ENCODE results near the gene SEPTIN3.
"Not testable (repeated sequence)": the region's sequence is repeated elsewhere in the genome, so short reads cannot be mapped to it uniquely, and the experiment has no call there.

The SEPTIN3 gene

DNA sequence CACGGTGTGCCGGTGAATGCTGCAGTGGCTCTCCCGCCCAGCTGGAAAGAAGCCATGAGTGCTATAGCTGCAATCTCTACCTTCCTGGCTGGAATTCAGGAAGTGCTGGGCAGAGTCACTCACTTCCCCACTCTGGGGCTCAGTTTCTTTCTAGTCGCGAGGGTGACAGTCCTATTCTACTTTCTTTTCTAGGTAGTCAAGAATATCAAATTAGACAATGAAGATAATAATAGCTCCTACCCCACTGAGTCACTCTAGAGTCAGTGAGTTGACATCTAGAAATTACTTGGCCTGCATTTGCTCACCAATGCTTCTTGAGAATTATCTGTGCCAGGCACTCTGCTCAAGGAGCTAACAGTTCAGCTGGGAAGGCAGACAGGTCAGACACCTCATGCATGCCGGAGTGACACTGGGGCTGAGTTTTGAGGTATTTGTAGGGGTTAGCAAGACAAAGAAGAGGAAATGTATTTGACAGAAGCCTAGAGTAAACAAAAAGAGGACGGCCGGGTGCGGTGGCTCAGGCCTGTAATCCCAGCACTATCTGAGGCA lies 25.5 kb upstream of the SEPTIN3 start:
- DNase-seq (ENCODE audit: low read depth, low spot score) = no peak

- DNase-seq (ENCODE audit: low read depth, low spot score) = peak; percentile 82
Measured at GRCh38 chr22:41946629-41947423, 22.4 kb upstream of the SEPTIN3 start, which contains the start of gene CENPM. Gene CENPM, minus strand, starts transcription at chr22:41947152. Its CDS starts 76 bp downstream, at chr22:41947076.

DNA sequence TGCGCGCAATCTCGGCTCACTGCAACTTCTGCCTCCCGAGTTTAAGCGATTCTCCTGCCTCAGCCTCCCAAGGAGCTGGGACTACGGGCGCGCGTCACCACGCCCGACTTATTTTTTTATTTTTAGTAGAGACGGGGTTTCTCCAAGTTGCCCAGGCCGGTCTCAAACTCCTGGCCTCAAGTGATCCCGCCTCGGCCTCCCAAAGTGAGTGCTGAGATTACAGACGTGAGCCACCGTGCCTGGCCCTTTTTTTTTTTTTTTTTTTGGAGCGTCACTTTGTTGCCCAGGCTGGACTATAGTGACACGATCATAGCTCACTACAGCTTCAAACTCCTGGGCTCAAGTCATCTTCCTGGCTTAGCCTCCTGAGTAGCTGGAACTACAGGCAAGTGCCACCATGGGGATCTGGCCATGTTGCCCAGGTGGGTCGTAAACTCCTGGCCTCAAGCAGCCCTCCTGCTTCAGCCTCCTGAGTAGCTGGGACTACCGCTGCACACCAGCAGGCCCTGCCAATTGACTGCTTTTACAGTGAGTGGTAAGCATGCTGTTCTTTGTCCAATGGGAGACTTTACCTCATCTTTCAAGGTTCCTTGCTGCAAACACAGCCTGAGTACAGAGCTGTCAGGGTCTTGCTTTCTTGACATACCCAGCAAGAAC lies 21.7 kb upstream of the SEPTIN3 start:
- DNase-seq (ENCODE audit: low read depth, low spot score) = no peak

GRCh38 chr22:41948142-41948541 lies 21.1 kb upstream of the SEPTIN3 start:
- DNase-seq (ENCODE audit: low read depth, low spot score) = no peak

DNA sequence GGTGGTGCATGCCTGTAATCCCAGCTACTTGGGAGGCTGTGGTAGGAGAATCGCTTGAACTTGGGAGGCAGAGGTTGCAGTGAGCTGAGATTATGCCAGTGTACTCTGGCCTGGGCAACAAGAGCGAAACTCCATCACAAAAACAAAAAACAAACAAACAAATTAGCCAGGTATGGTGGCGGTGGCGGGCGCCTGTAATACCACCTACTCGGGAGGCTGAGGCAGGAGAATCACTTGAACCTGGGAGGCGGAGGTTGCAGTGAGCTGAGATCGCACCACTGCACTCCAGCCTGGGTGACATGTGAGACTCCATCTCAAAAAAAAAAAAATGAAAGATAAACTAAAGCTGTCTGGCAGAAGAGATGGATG lies 20.3 kb upstream of the SEPTIN3 start:
- not testable (repeated sequence) for DNase-seq (ENCODE audit: low read depth, low spot score)

DNA sequence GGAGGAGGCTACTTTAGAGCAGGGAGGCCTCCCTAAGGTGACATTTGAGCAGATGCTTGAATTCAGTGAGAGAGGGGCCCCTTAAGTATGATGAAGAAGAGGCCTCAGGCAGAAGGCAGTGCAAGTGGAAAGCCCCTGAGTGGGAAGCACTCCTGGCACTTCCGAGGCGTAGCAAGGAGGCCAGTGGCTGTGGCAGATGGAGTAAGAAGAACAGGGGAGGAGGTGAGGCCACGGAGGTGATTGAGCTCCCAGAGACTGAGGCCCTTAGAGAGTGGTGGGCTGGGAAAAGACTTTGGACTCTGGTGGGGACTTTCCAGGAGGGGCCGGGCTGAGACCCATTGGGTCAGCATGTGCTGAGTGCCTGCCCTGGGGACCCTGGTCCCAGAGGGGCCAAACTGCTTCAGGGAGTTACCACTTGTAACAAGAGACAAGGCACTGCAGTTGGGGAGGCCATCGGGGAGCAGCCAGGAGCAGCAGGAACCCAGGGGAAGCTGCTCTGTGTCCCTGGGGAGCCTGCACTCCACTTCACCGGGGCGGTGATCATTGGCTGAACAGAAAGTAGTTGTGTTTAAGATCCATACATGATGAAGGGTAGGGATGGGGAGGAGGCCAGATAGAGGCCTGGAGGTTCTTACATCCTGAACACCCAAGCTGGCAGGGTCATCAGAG lies 19.8 kb upstream of the SEPTIN3 start:
- DNase-seq (ENCODE audit: low read depth, low spot score) = no peak

GRCh38 chr22:41951898-41952474 lies 17.3 kb upstream of the SEPTIN3 start, which contains the start of gene SMIM45:
Gene SMIM45, plus strand, starts transcription at chr22:41952150.
- DNase-seq (ENCODE audit: low read depth, low spot score) = no peak

- no peak for DNase-seq (ENCODE audit: low read depth, low spot score)
Measured at GRCh38 chr22:41952713-41953112, 16.5 kb upstream of the SEPTIN3 start.

- no peak for DNase-seq (ENCODE audit: low read depth, low spot score)
Measured at GRCh38 chr22:41957941-41958556, 11.2 kb upstream of the SEPTIN3 start.

GRCh38 chr22:41963453-41964111 lies 5.7 kb upstream of the SEPTIN3 start:
- no peak for DNase-seq (ENCODE audit: low read depth, low spot score)

DNA sequence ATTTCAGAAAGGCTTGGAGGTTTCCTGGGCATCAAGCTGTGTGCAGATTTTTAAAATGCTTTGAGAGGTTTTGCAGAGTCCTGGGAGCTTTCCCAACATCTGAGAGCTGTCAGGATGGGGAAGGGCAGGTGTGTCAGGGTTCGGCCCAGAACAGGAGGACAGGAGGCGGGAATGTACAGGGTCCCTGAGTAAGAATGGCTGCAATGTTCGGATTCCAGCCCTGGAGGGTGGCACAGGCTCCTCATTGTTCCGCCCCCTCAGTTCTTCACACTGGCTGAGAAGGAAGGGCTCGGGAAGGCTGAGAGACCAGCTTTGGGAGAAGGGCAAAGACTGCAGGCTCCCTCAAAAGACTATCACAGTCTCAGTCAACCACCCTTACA lies 5.1 kb upstream of the SEPTIN3 start:
- no peak for DNase-seq (ENCODE audit: low read depth, low spot score)

GRCh38 chr22:41966225-41966606 lies 3.0 kb upstream of the SEPTIN3 start:
- no peak for DNase-seq (ENCODE audit: low read depth, low spot score)

- DNase-seq (ENCODE audit: low read depth, low spot score) = no peak
Measured at GRCh38 chr22:41966607-41967240, 2.5 kb upstream of the SEPTIN3 start.

- DNase-seq (ENCODE audit: low read depth, low spot score) = no peak
Measured at GRCh38 chr22:41968601-41969000, 642 bp upstream of the SEPTIN3 start.

DNA sequence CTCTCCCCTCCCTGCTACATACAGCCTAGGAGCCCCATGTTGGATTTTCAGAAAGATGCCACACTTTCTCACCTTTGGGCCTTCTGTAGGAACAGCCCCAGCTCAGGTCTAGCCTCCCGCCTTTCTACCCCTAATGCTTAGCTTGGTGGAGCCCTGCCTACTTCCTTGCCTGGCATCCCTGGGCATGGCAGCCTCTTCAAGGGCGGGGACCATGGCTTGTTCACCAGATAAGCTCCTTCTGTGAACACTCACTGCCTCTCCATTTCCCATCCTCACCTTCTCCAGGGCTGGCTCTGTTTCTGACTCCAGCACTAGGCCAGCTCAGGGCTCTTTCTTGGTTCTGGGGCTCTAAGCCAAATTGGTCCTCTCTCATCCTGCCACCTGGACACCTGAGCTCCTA lies 1.4 kb downstream of the SEPTIN3 start:
- no peak for DNase-seq (ENCODE audit: low read depth, low spot score)

- DNase-seq (ENCODE audit: low read depth, low spot score) = no peak
Measured at GRCh38 chr22:41971431-41971830, 2.2 kb downstream of the SEPTIN3 start.

DNA sequence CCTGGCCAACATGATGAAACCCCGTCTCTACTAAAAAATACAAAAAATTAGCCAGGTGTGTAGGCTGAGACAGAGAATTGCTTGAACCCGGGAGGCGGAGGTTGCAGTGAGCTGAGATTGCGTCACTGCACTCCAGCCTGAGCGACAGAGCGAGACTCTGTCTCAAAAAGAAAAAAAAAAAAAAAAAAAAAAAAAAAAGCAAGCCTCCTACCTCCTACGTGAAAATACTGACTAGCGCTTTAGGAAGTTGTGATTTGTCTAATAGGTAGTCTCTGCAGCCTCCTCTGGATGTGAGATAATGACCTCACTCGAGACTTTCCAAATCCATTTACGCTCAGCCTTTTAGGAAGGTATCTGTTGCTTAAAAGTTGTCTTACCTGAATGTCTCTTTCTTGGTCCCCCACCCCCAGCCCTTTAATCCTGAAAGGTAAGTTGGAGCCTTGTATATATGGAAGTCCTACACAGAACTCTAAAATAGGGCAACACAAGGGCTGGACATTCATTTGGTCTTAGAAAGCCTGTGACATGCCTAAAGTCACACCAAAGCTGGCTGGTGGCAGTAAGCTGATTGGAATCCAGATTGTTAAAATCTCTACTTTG lies 5.5 kb downstream of the SEPTIN3 start:
- DNase-seq (ENCODE audit: low read depth, low spot score) = no peak

DNA sequence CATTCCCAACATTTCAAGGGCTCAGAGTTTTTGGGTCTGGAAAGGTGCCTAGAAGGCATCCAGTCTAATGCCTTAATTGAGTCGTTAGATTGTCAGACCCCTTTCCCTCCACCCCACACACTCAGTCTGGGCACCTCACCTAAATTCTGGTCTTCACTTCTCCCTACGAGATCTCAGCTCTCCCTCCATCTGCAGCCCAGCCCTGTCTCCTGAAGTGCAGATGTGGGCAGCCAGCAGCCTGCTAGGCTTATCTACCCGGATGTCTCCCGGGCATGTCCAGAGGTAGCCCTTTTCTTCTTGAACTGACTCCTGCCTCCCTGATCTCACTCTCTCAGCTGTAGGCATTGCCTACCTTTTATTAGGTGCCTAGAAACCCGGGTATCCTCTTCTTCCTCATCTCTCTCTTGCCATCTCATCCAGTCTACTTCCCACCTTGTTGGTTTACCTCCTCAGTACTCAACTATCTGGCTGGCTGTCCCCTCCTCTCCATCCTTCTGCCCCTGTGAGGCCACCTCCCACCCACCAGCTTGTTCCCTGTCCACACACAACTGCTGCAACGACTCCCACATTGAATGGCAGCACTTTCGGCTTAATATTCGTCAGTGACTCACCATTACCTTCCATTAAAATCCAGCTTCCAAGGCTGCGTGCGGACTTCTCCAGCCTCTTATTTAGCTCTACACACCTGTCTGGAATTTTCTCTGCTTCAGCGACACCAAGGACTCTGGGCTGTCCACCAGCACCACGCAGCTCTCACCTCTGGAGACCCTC lies 6.2 kb downstream of the SEPTIN3 start:
- no peak for DNase-seq (ENCODE audit: low read depth, low spot score)

Measured in smooth muscle cell of the brain vasculature (primary cell).